Activated CD4-positive, alpha-beta T cell treated with anti-CD3 and anti-CD28 coated beads, Interleukin-10, Interleukin-2, amounts not matched to agents 100 ng/mL and 50 ng/mL, durations not matched to agents 16 hours and 8 hours (primary cell): ENCODE data around the gene MYOM3.
"Not testable (repeated sequence)": the region's sequence is repeated elsewhere in the genome, so short reads cannot be mapped to it uniquely, and the experiment has no call there.

Source experiments
- DNase-seq: peaks from one replicate; pipeline ENCODE4 v3.0.0-alpha.2; 2020

The MYOM3 gene

GRCh38 chr1:24022581-24023361 is 89.2 kb downstream of the MYOM3 start:
- no peak for DNase-seq

GRCh38 chr1:24021403-24022266 is 90.3 kb downstream of the MYOM3 start:
- DNase-seq = no peak

GRCh38 chr1:24020470-24020869 is 91.5 kb downstream of the MYOM3 start:
- no peak for DNase-seq

GRCh38 chr1:24020025-24020424 is 91.9 kb downstream of the MYOM3 start:
- DNase-seq = no peak

- no peak for DNase-seq
These were observed 93.0 kb downstream of the MYOM3 start for GRCh38 chr1:24018611-24019580.

GRCh38 chr1:24015221-24016210 is 96.4 kb downstream of the MYOM3 start:
- DNase-seq = no peak

GRCh38 chr1:24012878-24013277 is 99.1 kb downstream of the MYOM3 start:
- not testable (repeated sequence) for DNase-seq

GRCh38 chr1:24010650-24011049 is 101.3 kb downstream of the MYOM3 start:
- no peak for DNase-seq

- no peak for DNase-seq
These were observed 102.5 kb downstream of the MYOM3 start for GRCh38 chr1:24009406-24009805.

- not testable (repeated sequence) for DNase-seq
These were observed 103.3 kb downstream of the MYOM3 start for GRCh38 chr1:24008574-24009184.

- no peak for DNase-seq
These were observed 104.9 kb downstream of the MYOM3 start for GRCh38 chr1:24007079-24007478.
